HEK293 (cell line): ENCODE results near the gene ADAMTS19.

Source experiments
- CTCF ChIA-PET: fragments of 350-600 bp; formaldehyde crosslinking; extraction: SDS; loops from one replicate; lab custom pipeline; 2021; ENCODE audit warnings: antibody characterized with exemption; lab: Yijun Ruan, JAX
- POLR2A ChIA-PET: fragments of 300-600 bp; formaldehyde crosslinking; extraction: SDS; loops from one replicate; lab custom pipeline; 2020; ENCODE audit warnings: antibody characterized with exemption, inconsistent platforms; lab: Yijun Ruan, JAX
- H3K27ac ChIP-seq: fragments of 200-500 bp; sonication (Bioruptor generic); 2 replicates; pipeline ENCODE4 v1.5.1; 2014; ENCODE audit warnings: low read depth, low read length, control low read depth, inconsistent platforms; ENCODE audit errors: extremely low read depth
- H3K36me3 ChIP-seq, 2 experiments: fragments of 200-500 bp in 1 of 2; sonication (Bioruptor generic) in 1 of 2; 1 replicate in 1 of 2; 2 replicates in 1 of 2; pipeline ENCODE4 v1.5.1; 2014 to 2017; ENCODE audit warnings: inconsistent platforms in 2 of 2, low read length in 2 of 2; ENCODE audit not compliant: control insufficient read depth in 2 of 2, insufficient read depth in 1 of 2
- H3K4me1 ChIP-seq: fragments of 200-500 bp; sonication (Bioruptor generic); 2 replicates; pipeline ENCODE4 v1.5.1; 2014; ENCODE audit warnings: mild to moderate bottlenecking, low read length, inconsistent platforms; ENCODE audit not compliant: control insufficient read depth, insufficient read depth
- H3K4me3 ChIP-seq: 2 replicates; pipeline ENCODE4 v1.5.1; 2011; ENCODE audit warnings: low read depth, mild to moderate bottlenecking, control low read depth, low read length, moderate library complexity
- H3K9me3 ChIP-seq: fragments of 200-500 bp; sonication (Bioruptor generic); 2 replicates; pipeline ENCODE4 v1.5.1; 2014; ENCODE audit warnings: low read depth, low read length, inconsistent platforms; ENCODE audit not compliant: control insufficient read depth, insufficient read depth
- GFI1B ChIP-seq: fragments of 450-650 bp; formaldehyde crosslinking; IDR thresholded peaks from 2 replicates; pipeline ENCODE4 v1.5.1; 2016; ENCODE audit warnings: missing biosample characterization, missing genetic modification characterization
- GLI2 ChIP-seq: fragments of 450-650 bp; formaldehyde crosslinking; IDR thresholded peaks from 2 replicates; pipeline ENCODE4; 2017; ENCODE audit warnings: missing biosample characterization, missing genetic modification characterization, low read depth, borderline replicate concordance
- HOXA7 ChIP-seq: sonication (generic); formaldehyde crosslinking; IDR thresholded peaks from 2 replicates; pipeline ENCODE4 v1.8.1; 2022; ENCODE audit warnings: missing genetic modification reagents, borderline replicate concordance
- KLF10 ChIP-seq: fragments of 450-650 bp; IDR thresholded peaks from 2 replicates; pipeline ENCODE4 v1.5.1; 2018; ENCODE audit warnings: missing biosample characterization, mild to moderate bottlenecking, missing genetic modification characterization
- KLF17 ChIP-seq: fragments of 450-650 bp; formaldehyde crosslinking; IDR thresholded peaks from 2 replicates; pipeline ENCODE4 v1.5.1; 2016; ENCODE audit warnings: missing biosample characterization, missing genetic modification characterization
- REPIN1 ChIP-seq: fragments of 450-650 bp; formaldehyde crosslinking; IDR thresholded peaks from 2 replicates; pipeline ENCODE4 v1.5.1; 2017; ENCODE audit warnings: missing biosample characterization, missing genetic modification characterization, low read depth
- SALL2 ChIP-seq: fragments of 450-650 bp; formaldehyde crosslinking; IDR thresholded peaks from 2 replicates; pipeline ENCODE4 v1.5.0; 2017; ENCODE audit warnings: missing biosample characterization, mild to moderate bottlenecking, missing genetic modification characterization, borderline replicate concordance
- ZNF10 ChIP-seq: fragments of 450-650 bp; formaldehyde crosslinking; IDR thresholded peaks from 2 replicates; pipeline ENCODE4 v1.5.1; 2017; ENCODE audit warnings: missing biosample characterization, missing genetic modification characterization
- ZNF274 ChIP-seq, 2 experiments: fragments of 200-500 bp in 1 of 2; fragments of 450-650 bp in 1 of 2; sonication (Bioruptor generic) in 1 of 2; formaldehyde crosslinking in 1 of 2; IDR thresholded peaks; 2 replicates each; pipeline versions ENCODE4 v1.5.1 to v1.6.1; 2014 to 2016; ENCODE audit warnings: borderline replicate concordance in 1 of 2, inconsistent platforms in 1 of 2, low read length in 1 of 2, missing biosample characterization in 1 of 2, missing genetic modification characterization in 1 of 2
- ZNF341 ChIP-seq: fragments of 450-650 bp; formaldehyde crosslinking; IDR thresholded peaks from 2 replicates; pipeline ENCODE4; 2016; ENCODE audit warnings: low read depth, missing biosample characterization, missing genetic modification characterization
- ZNF362 ChIP-seq: fragments of 450-650 bp; formaldehyde crosslinking; IDR thresholded peaks from 2 replicates; pipeline ENCODE4 v1.5.1; 2016; ENCODE audit warnings: missing biosample characterization, missing genetic modification characterization
- ZNF394 ChIP-seq: fragments of 450-650 bp; formaldehyde crosslinking; IDR thresholded peaks from 2 replicates; pipeline ENCODE4 v1.5.1; 2016; ENCODE audit warnings: missing biosample characterization, missing genetic modification characterization, mild to moderate bottlenecking, moderate library complexity, borderline replicate concordance
- ZNF416 ChIP-seq: fragments of 450-650 bp; formaldehyde crosslinking; IDR thresholded peaks from 2 replicates; pipeline ENCODE4 v1.5.1; 2016; ENCODE audit warnings: missing biosample characterization, missing genetic modification characterization
- ZNF449 ChIP-seq: fragments of 450-650 bp; formaldehyde crosslinking; IDR thresholded peaks from 2 replicates; pipeline ENCODE4 v1.5.1; 2017; ENCODE audit warnings: missing biosample characterization, mild to moderate bottlenecking, missing genetic modification characterization, moderate library complexity
- ZNF530 ChIP-seq: fragments of 450-650 bp; formaldehyde crosslinking; IDR thresholded peaks from 2 replicates; pipeline ENCODE4 v1.5.1; 2016; ENCODE audit warnings: low read depth, missing biosample characterization, missing genetic modification characterization
- ZNF558 ChIP-seq: fragments of 450-650 bp; formaldehyde crosslinking; IDR thresholded peaks from 2 replicates; pipeline ENCODE4 v1.5.1; 2016; ENCODE audit warnings: missing biosample characterization, missing genetic modification characterization
- ZNF561 ChIP-seq: fragments of 450-650 bp; IDR thresholded peaks from 2 replicates; pipeline ENCODE4 v1.5.1; 2018; ENCODE audit warnings: missing biosample characterization, missing genetic modification characterization, borderline replicate concordance
- ZNF571 ChIP-seq: fragments of 450-650 bp; formaldehyde crosslinking; IDR thresholded peaks from 2 replicates; pipeline ENCODE4 v1.5.0; 2017; ENCODE audit warnings: missing biosample characterization, missing genetic modification characterization
- ZNF600 ChIP-seq: fragments of 450-650 bp; formaldehyde crosslinking; IDR thresholded peaks from 2 replicates; pipeline ENCODE4 v1.5.1; 2016; ENCODE audit warnings: missing biosample characterization, missing genetic modification characterization
- ZNF658 ChIP-seq: fragments of 450-650 bp; formaldehyde crosslinking; IDR thresholded peaks from 2 replicates; pipeline ENCODE4; 2016; ENCODE audit warnings: missing biosample characterization, missing genetic modification characterization
- ZNF701 ChIP-seq: fragments of 450-650 bp; formaldehyde crosslinking; IDR thresholded peaks from 2 replicates; pipeline ENCODE4 v1.5.1; 2016; ENCODE audit warnings: missing biosample characterization, missing genetic modification characterization
- ZNF843 ChIP-seq: fragments of 450-650 bp; formaldehyde crosslinking; IDR thresholded peaks from 2 replicates; pipeline ENCODE4 v1.5.1; 2016; ENCODE audit warnings: missing biosample characterization, missing genetic modification characterization
- ZSCAN30 ChIP-seq: fragments of 450-650 bp; IDR thresholded peaks from 2 replicates; pipeline ENCODE4 v1.5.1; 2018; ENCODE audit warnings: missing biosample characterization, mild to moderate bottlenecking, missing genetic modification characterization, moderate library complexity

Gene ADAMTS19

GRCh38 chr5:129511291-129511690 is 51.2 kb downstream of the ADAMTS19 start:
- Histone ChIP-seq H3K4me1 (no peaks in the 10 kb centered on the region), H3K27ac (no peak overlapping the region), H3K9me3 (no peaks in the 10 kb centered on the region), H3K4me3 (no peak overlapping the region), H3K36me3 (no peaks in the 10 kb centered on the region)
- CTCF ChIA-PET, result no interaction called here
- TF ChIP-seq ZNF341 (tag by site-specific recombination) (no peak), ZNF600 (tag by site-specific recombination) (no peak), GLI2 (tag by site-specific recombination) (no peak), ZNF571 (tag by site-specific recombination) (no peak)
- POLR2A ChIA-PET, result no interaction called here

GRCh38 chr5:129541051-129541450 is 81.0 kb downstream of the ADAMTS19 start:
- TF ChIP-seq ZNF530 (tag by site-specific recombination) (no peak), ZNF362 (tag by site-specific recombination) (no peak), ZNF449 (tag by site-specific recombination) (no peak), ZNF658 (no peak), ZNF558 (tag by site-specific recombination) (no peak), ZNF394 (tag by site-specific recombination) (no peak), KLF17 (tag by site-specific recombination) (no peak), ZNF561 (tag by site-specific recombination) (no peak)
- Histone ChIP-seq H3K36me3 (no peaks in the 10 kb centered on the region), H3K27ac (no peak overlapping the region), H3K4me1 (no peaks in the 10 kb centered on the region), H3K4me3 (no peak overlapping the region), H3K9me3 (no peaks in the 10 kb centered on the region)
- CTCF ChIA-PET, result no interaction called here
- POLR2A ChIA-PET, result no interaction called here

- Histone ChIP-seq H3K4me1 (no peaks in the 10 kb centered on the region), H3K9me3 (no peaks in the 10 kb centered on the region), H3K4me3 (no peak overlapping the region), H3K36me3 (no peaks in the 10 kb centered on the region), H3K27ac (no peak overlapping the region)
- CTCF ChIA-PET, result interaction anchor here (0.6 to 0.9 kb wide), 2 partner anchors 56 to 1721 kb away, joined by 3 to 6 read pairs; no protein-coding TSS in a partner anchor
- TF ChIP-seq KLF10 (tag by site-specific recombination) (no peak), ZNF274 (IDR thresholded peaks at IDR 0.05; ENCODE audit: low read length) (no peak), ZNF274 (tag by site-specific recombination; IDR thresholded peaks at IDR 0.05; ENCODE audit: borderline replicate concordance) (no peak), ZNF10 (tag by site-specific recombination) (no peak), GFI1B (no peak), ZNF416 (no peak), ZSCAN30 (no peak), HOXA7 (CRISPR knock-in tag) (no peak), ZNF843 (no peak), REPIN1 (tag by site-specific recombination) (no peak), SALL2 (tag by site-specific recombination) (no peak), ZNF701 (no peak)
- POLR2A ChIA-PET, result no interaction called here
These were observed 81.7 kb downstream of the ADAMTS19 start for GRCh38 chr5:129541648-129542251.
